Upper lobe of left lung (tissue), 6 donors: ENCODE data around the gene ANAPC2. TPM values are rescaled to one million over a fixed set of nuclear protein-coding genes. Genes with fewer than 3 reads are reported as not detected.

Source experiments
- ATAC-seq, 2 donors: fragments of 200-7000 bp; cut with Tn5 transposase; one replicate each; pipeline ENCODE4 v1.9.1; 2022; ENCODE audit warnings: mild to moderate bottlenecking in 2 of 2, moderate library complexity in 2 of 2; ENCODE audit not compliant: low FRiP score in 2 of 2
- DNase-seq, 2 donors: peaks; one replicate each; pipeline ENCODE4 v3.0.0-alpha.2; 2019 to 2020
- H3K27ac ChIP-seq, 4 donors: fragments of 200-600 bp; sonication (generic); one replicate each; pipeline ENCODE4 v1.5.1; 2016 to 2019
- H3K27me3 ChIP-seq, 4 donors: fragments of 200-600 bp; sonication (generic); one replicate each; pipeline ENCODE4 v1.5.1; 2017 to 2019
- H3K36me3 ChIP-seq, 4 donors: fragments of 200-600 bp; sonication (generic); one replicate each; pipeline ENCODE4 v1.5.1; 2016 to 2019
- H3K4me1 ChIP-seq, 4 donors: fragments of 200-600 bp; sonication (generic); one replicate each; pipeline ENCODE4 v1.5.1; 2018 to 2019
- H3K4me3 ChIP-seq, 4 donors: fragments of 200-600 bp; sonication (generic); one replicate each; pipeline ENCODE4 v1.5.1; 2017 to 2019; ENCODE audit warnings: mild to moderate bottlenecking in 2 of 4, moderate library complexity in 1 of 4
- H3K9me3 ChIP-seq, 4 donors: fragments of 200-600 bp; sonication (generic); one replicate each; pipeline ENCODE4 v1.5.1; 2018 to 2019
- EP300 ChIP-seq, 4 donors: sonication (generic); formaldehyde crosslinking; IDR thresholded peaks; one replicate each; pipeline ENCODE4 v1.5.1; 2017; ENCODE audit warnings: antibody characterized with exemption in 4 of 4, control low read depth in 2 of 4
- POLR2A ChIP-seq, 4 donors: fragments of 450-650 bp; IDR thresholded peaks; one replicate each; pipeline ENCODE4 v1.5.1; 2016 to 2017; ENCODE audit warnings: antibody characterized with exemption in 4 of 4, mild to moderate bottlenecking in 2 of 4
- POLR2AphosphoS5 ChIP-seq, 2 donors: sonication (generic); formaldehyde crosslinking; IDR thresholded peaks; one replicate each; pipeline ENCODE4 v1.5.1; 2017; ENCODE audit warnings: antibody characterized with exemption in 2 of 2
- WGBS, 2 donors: methylation state at CpG; one replicate each; pipeline ENCODE4 v1.1.5; 2017 to 2018; 5-methylcytosine and 5-hydroxymethylcytosine counted together
- total RNA-seq, 6 donors: library from RNA; depleted of rRNA in 4 of 6; stranded (reverse); fragments of >200 nt in 4 of 6; gene quantifications; one replicate each; pipeline versions ENCODE4 v1.1.0 to v1.2.1, GENCODE V29; 2016 to 2021
- TF ChIP-seq, protein P1 (sequence below), 6 experiments: fragments of 450-650 bp in 4 of 6; fragments of 200-600 bp in 2 of 6; sonication (generic) in 2 of 6; IDR thresholded peaks; one replicate each; pipeline ENCODE4 v1.5.1; 2016 to 2019; ENCODE audit warnings: antibody characterized with exemption in 6 of 6
- donor health status: DM: no; HTN: no; CAD: no; lungs with moderate emphysema.
- donor health status: DM: no; HTN: yes; CAD: no; lungs with severe emphysema.

The ANAPC2 gene
- total RNA-seq, 6 donors from 2014 or later, result 31.9 to 174 (median 67.3) TPM

DNA sequence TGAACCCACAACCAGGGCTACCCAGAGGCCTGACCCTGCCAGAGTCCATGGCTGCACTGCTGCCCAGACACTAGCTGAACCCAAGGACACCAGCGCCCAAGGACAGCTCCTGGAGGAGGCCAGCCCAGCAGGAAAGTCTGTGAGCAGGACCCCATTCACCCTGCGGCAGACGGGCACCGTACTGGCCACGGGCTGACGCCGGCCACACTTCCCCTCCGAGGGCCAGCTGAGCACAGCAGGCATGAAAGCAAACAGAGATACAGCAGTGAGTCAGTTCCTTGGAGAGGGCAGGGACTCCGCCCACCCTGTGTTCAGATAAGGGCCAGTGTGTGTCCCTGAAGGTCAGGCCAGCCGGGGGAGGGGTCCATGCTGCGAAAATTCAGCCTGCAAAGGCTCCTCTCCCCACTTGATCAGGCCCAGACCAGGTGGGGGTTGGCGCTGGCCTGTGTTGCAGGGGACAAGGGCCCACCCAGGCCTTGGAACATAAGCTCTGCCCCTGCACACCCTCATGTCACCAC is 30.5 kb upstream of the ANAPC2 start:
- Histone ChIP-seq H3K36me3 (peaks cover 0 to 26% (median 10%) of the 10 kb centered on the region in 4 donors), H3K27ac (peak overlapping the region; percentile 36 to 74 (median 59)), H3K4me1 (peaks cover 33 to 49% (median 39%) of the 10 kb centered on the region in 4 donors), H3K27me3 (peaks cover 0 to 4% (median 0%) of the 10 kb centered on the region in 4 donors), H3K4me3 (no peak overlapping the region), H3K9me3 (no peaks in the 10 kb centered on the region)
- TF ChIP-seq, protein P1, sequence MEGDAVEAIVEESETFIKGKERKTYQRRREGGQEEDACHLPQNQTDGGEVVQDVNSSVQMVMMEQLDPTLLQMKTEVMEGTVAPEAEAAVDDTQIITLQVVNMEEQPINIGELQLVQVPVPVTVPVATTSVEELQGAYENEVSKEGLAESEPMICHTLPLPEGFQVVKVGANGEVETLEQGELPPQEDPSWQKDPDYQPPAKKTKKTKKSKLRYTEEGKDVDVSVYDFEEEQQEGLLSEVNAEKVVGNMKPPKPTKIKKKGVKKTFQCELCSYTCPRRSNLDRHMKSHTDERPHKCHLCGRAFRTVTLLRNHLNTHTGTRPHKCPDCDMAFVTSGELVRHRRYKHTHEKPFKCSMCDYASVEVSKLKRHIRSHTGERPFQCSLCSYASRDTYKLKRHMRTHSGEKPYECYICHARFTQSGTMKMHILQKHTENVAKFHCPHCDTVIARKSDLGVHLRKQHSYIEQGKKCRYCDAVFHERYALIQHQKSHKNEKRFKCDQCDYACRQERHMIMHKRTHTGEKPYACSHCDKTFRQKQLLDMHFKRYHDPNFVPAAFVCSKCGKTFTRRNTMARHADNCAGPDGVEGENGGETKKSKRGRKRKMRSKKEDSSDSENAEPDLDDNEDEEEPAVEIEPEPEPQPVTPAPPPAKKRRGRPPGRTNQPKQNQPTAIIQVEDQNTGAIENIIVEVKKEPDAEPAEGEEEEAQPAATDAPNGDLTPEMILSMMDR (IDR thresholded peaks at IDR 0.05), result no peak
- TF ChIP-seq POLR2A (IDR thresholded peaks at IDR 0.05), result no peak
- TF ChIP-seq EP300 (IDR thresholded peaks at IDR 0.05), result no peak
- no peak for TF ChIP-seq POLR2AphosphoS5 (IDR thresholded peaks at IDR 0.05)
- ATAC-seq, result no peak
- peak; percentile 72 to 73 for DNase-seq
- 45 to 60% methylated on average over 7 to 10 of the region's 12 CpGs for WGBS, 2 donors

DNA sequence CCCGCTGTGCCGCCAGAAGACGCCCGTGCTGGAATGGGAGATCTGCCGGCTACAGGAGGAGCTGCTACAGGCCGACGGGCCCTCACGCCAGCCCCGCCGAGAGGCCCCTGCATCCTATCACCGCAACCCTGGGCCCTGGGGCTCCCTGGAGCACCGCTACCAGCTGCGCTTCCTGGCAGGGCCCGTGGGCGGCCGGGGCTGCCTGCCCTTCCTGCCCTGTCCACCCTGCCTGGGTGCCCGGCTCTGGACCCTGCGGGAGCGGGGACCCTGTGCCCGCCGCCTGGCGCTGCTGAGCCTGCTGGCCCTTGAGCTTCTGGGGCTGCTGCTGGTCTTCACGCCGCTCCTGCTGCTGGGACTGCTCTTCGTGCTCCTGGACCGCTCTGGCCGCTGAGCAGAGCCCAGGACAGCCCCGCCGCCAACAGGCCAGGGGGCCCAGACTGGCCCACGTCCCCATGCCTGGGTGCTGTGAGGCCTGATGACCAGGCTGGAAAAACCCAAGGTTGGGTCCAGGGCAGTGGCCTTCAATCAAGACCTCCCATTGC is 29.9 kb upstream of the ANAPC2 start:
- Histone ChIP-seq H3K9me3 (no peaks in the 10 kb centered on the region), H3K27ac (peak overlapping the region; percentile 36 to 74 (median 59)), H3K27me3 (peaks cover 0 to 4% (median 0%) of the 10 kb centered on the region in 4 donors), H3K4me1 (peaks cover 33 to 47% (median 38%) of the 10 kb centered on the region in 4 donors), H3K4me3 (peak overlapping the region in 2 of 4 donors; percentile 31 to 43), H3K36me3 (peaks cover 0 to 28% (median 11%) of the 10 kb centered on the region in 4 donors)
- ATAC-seq (no peak), DNase-seq (peak in 1 of 2 donors; percentile 83)
- 97% methylated on average over 17 of the region's 30 CpGs; no CpG with 5 or more reads in 1 of the 2 donors for WGBS, 2 donors
- TF ChIP-seq POLR2AphosphoS5 (IDR thresholded peaks at IDR 0.05) (no peak), EP300 (IDR thresholded peaks at IDR 0.05) (no peak), POLR2A (IDR thresholded peaks at IDR 0.05) (no peak)
- TF ChIP-seq, protein P1 (IDR thresholded peaks at IDR 0.05), result no peak

DNA sequence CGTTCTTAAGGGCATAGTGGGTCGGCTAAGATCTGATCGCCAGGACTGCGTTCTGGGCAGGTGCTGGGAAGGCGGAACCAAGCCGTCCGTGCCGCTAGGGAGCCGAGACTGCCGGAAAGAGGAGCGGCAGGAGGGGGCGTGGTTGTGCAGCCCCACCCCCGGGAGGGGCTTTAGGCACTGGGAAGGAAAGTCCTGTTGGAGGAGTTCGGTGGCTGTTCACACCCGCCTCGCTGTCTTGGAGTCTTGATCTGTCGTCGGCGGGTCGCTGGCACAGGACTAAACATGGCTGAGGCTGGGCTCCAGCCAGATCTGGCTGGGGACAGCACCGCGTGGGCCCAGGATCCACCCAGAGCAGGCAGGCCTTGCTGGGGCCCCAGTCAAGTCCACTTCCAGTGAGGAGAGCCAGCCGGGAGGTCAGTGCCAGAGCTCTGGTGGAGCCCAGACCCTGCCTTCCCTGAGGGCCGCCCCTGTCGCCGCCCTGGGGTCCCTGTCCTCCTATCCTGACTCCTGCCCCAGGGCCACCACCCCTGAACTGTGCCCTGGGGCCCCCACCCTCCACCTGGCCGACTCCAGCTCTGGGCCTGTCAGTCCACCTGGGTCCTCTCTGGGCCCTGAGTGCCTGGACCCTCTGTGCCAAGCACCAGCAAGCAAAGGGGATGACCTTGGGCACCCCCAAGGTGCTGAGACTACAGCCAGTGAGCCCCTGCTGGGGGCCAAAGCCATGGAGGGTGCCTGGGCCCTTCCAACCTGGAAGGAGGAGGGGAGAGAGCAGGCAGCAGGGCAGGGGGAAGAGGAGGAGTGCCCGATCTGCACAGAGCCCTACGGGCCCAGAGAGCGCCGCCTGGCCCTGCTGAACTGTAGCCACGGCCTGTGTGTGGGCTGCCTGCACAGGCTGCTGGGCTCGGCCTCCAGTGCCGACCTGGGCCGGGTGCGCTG is 29.2 kb upstream of the ANAPC2 start:
- ATAC-seq, result peak; percentile 70 to 73
- Histone ChIP-seq H3K36me3 (peaks cover 0 to 28% (median 11%) of the 10 kb centered on the region in 4 donors), H3K27ac (peak overlapping the region; percentile 52 to 74 (median 62)), H3K4me3 (peak overlapping the region in 3 of 4 donors; percentile 24 to 43 (median 31)), H3K27me3 (peaks cover 0 to 4% (median 0%) of the 10 kb centered on the region in 4 donors), H3K9me3 (no peaks in the 10 kb centered on the region), H3K4me1 (peaks cover 28 to 40% (median 32%) of the 10 kb centered on the region in 4 donors)
- peak; percentile 83 to 92 for DNase-seq
- 63% methylated on average over 33 of the region's 36 CpGs; no CpG with 5 or more reads in 1 of the 2 donors for WGBS, 2 donors
- TF ChIP-seq, protein P1 (IDR thresholded peaks at IDR 0.05), result no peak
- TF ChIP-seq EP300 (IDR thresholded peaks at IDR 0.05), result no peak
- TF ChIP-seq POLR2AphosphoS5 (IDR thresholded peaks at IDR 0.05), result peak; percentile 9 to 43
- TF ChIP-seq POLR2A (IDR thresholded peaks at IDR 0.05), result peak in 1 of 4 donors; percentile 48

DNA sequence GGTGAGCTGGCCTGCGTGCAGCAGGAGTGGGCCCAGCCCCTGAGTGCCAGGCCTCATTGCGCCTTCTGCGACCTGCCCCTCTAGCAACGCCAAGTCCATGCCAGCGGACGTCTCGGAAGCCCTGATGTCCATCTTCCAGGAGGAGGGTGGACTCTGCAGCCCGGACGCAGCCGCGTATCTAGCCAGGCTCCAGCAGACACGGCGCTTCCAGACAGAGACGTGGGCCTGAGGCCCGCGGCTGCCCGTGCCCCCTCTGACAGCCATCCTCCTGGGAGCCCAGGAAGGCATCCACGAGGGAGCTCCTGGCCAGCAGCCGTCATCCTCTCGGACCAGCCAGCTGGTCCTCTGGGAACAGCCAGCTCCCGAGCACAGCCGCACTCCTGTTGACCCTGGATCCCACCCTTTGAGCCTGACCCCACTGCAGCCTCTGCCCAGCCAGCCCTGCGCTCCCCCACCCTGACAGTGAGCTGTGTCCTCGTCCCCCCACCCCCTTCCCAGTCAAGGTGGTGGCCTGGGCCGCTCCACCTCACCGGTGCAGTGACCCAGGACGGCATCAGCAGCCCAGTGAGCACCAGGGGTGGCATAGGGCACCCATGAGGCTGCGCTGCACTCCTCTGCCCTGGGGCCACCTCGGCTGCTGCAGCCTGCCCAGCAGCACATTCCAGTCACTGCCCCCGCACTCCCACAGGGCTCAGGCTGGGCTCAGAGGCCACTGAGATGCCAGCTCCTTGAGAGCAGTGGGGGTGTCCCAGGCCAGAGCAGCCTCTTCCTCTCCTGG is 28.0 kb upstream of the ANAPC2 start:
- peak overlapping the region in 1 of 4 donors; percentile 69 for H3K27ac ChIP-seq
- peak in 1 of 2 donors; percentile 72 for DNase-seq
- WGBS, 2 donors, result 96 to 97% methylated on average over 5 to 26 of the region's 30 CpGs
- TF ChIP-seq POLR2A (IDR thresholded peaks at IDR 0.05), result no peak
- TF ChIP-seq EP300 (IDR thresholded peaks at IDR 0.05), result no peak
- no peak for TF ChIP-seq POLR2AphosphoS5 (IDR thresholded peaks at IDR 0.05)
- TF ChIP-seq, protein P1 (IDR thresholded peaks at IDR 0.05), result no peak
- H3K4me3 ChIP-seq, result no peak overlapping the region
- H3K36me3 ChIP-seq, result peaks cover 0 to 28% (median 11%) of the 10 kb centered on the region in 4 donors
- H3K9me3 ChIP-seq, result no peaks in the 10 kb centered on the region
- H3K4me1 ChIP-seq, result peaks cover 20 to 31% (median 26%) of the 10 kb centered on the region in 4 donors
- no peak for ATAC-seq
- peaks cover 0 to under 1% (median 0%) of the 10 kb centered on the region in 4 donors for H3K27me3 ChIP-seq
